WTC11 (cell line): ENCODE data around the gene ATP13A4.

Experiments used
- FOXK1 ChIP-seq: sonication (generic); formaldehyde crosslinking; IDR thresholded peaks from 2 replicates; pipeline ENCODE4 v1.8.0; 2022; ENCODE audit warnings: mild to moderate bottlenecking, moderate library complexity, missing genetic modification reagents
- FOXP4 ChIP-seq: sonication (generic); formaldehyde crosslinking; IDR thresholded peaks from 2 replicates; pipeline ENCODE4 v1.8.0; 2022; ENCODE audit warnings: mild to moderate bottlenecking, missing genetic modification reagents
- IRF2 ChIP-seq: sonication (generic); formaldehyde crosslinking; IDR thresholded peaks from 2 replicates; pipeline ENCODE4 v1.8.0; 2022; ENCODE audit warnings: low read depth, missing genetic modification reagents, borderline replicate concordance
- NFYB ChIP-seq: sonication (generic); formaldehyde crosslinking; conservative IDR thresholded peaks from 2 replicates; pipeline ENCODE4 v1.8.0; 2022; ENCODE audit warnings: low read depth, missing genetic modification reagents
- SMAD3 ChIP-seq: sonication (generic); formaldehyde crosslinking; IDR thresholded peaks from 2 replicates; pipeline ENCODE4 v1.8.0; 2022; ENCODE audit warnings: missing genetic modification reagents, mild to moderate bottlenecking, borderline replicate concordance
- TF ChIP-seq, protein P1 (sequence below): fragments of 200-600 bp; IDR thresholded peaks from 2 replicates; pipeline ENCODE4 v1.8.0; 2022; ENCODE audit warnings: antibody characterized with exemption
- TF ChIP-seq, protein P2 (sequence below): sonication (generic); formaldehyde crosslinking; IDR thresholded peaks from 2 replicates; pipeline ENCODE4 v1.8.1; 2023; ENCODE audit warnings: mild to moderate bottlenecking, missing genetic modification reagents, moderate library complexity
- TF ChIP-seq, protein P3 (sequence below): fragments of 250-450 bp; sonication (Bioruptor Pico); IDR thresholded peaks from 2 replicates; pipeline ENCODE4 v1.9.0; 2021; ENCODE audit warnings: mild to moderate bottlenecking, borderline replicate concordance
- TF ChIP-seq, protein P4 (sequence below): sonication (generic); formaldehyde crosslinking; IDR thresholded peaks from 2 replicates; pipeline ENCODE4 v1.8.1; 2023; ENCODE audit warnings: mild to moderate bottlenecking, missing genetic modification reagents

GRCh38 chr3:193464889-193465288 is 89.8 kb downstream of the ATP13A4 start:
- TF ChIP-seq, protein P1, sequence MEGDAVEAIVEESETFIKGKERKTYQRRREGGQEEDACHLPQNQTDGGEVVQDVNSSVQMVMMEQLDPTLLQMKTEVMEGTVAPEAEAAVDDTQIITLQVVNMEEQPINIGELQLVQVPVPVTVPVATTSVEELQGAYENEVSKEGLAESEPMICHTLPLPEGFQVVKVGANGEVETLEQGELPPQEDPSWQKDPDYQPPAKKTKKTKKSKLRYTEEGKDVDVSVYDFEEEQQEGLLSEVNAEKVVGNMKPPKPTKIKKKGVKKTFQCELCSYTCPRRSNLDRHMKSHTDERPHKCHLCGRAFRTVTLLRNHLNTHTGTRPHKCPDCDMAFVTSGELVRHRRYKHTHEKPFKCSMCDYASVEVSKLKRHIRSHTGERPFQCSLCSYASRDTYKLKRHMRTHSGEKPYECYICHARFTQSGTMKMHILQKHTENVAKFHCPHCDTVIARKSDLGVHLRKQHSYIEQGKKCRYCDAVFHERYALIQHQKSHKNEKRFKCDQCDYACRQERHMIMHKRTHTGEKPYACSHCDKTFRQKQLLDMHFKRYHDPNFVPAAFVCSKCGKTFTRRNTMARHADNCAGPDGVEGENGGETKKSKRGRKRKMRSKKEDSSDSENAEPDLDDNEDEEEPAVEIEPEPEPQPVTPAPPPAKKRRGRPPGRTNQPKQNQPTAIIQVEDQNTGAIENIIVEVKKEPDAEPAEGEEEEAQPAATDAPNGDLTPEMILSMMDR, result no peak
- TF ChIP-seq, protein P2, sequence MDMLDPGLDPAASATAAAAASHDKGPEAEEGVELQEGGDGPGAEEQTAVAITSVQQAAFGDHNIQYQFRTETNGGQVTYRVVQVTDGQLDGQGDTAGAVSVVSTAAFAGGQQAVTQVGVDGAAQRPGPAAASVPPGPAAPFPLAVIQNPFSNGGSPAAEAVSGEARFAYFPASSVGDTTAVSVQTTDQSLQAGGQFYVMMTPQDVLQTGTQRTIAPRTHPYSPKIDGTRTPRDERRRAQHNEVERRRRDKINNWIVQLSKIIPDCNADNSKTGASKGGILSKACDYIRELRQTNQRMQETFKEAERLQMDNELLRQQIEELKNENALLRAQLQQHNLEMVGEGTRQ (CRISPR knock-in tag), result no peak
- TF ChIP-seq, protein P3, sequence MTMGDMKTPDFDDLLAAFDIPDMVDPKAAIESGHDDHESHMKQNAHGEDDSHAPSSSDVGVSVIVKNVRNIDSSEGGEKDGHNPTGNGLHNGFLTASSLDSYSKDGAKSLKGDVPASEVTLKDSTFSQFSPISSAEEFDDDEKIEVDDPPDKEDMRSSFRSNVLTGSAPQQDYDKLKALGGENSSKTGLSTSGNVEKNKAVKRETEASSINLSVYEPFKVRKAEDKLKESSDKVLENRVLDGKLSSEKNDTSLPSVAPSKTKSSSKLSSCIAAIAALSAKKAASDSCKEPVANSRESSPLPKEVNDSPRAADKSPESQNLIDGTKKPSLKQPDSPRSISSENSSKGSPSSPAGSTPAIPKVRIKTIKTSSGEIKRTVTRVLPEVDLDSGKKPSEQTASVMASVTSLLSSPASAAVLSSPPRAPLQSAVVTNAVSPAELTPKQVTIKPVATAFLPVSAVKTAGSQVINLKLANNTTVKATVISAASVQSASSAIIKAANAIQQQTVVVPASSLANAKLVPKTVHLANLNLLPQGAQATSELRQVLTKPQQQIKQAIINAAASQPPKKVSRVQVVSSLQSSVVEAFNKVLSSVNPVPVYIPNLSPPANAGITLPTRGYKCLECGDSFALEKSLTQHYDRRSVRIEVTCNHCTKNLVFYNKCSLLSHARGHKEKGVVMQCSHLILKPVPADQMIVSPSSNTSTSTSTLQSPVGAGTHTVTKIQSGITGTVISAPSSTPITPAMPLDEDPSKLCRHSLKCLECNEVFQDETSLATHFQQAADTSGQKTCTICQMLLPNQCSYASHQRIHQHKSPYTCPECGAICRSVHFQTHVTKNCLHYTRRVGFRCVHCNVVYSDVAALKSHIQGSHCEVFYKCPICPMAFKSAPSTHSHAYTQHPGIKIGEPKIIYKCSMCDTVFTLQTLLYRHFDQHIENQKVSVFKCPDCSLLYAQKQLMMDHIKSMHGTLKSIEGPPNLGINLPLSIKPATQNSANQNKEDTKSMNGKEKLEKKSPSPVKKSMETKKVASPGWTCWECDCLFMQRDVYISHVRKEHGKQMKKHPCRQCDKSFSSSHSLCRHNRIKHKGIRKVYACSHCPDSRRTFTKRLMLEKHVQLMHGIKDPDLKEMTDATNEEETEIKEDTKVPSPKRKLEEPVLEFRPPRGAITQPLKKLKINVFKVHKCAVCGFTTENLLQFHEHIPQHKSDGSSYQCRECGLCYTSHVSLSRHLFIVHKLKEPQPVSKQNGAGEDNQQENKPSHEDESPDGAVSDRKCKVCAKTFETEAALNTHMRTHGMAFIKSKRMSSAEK (CRISPR knock-in tag), result no peak
- TF ChIP-seq IRF2 (CRISPR knock-in tag), result no peak
- TF ChIP-seq SMAD3 (CRISPR knock-in tag), result no peak
- no peak for TF ChIP-seq FOXK1 (CRISPR knock-in tag)
- TF ChIP-seq NFYB, result no peak
- no peak for TF ChIP-seq FOXP4 (CRISPR knock-in tag)
- TF ChIP-seq, protein P4, sequence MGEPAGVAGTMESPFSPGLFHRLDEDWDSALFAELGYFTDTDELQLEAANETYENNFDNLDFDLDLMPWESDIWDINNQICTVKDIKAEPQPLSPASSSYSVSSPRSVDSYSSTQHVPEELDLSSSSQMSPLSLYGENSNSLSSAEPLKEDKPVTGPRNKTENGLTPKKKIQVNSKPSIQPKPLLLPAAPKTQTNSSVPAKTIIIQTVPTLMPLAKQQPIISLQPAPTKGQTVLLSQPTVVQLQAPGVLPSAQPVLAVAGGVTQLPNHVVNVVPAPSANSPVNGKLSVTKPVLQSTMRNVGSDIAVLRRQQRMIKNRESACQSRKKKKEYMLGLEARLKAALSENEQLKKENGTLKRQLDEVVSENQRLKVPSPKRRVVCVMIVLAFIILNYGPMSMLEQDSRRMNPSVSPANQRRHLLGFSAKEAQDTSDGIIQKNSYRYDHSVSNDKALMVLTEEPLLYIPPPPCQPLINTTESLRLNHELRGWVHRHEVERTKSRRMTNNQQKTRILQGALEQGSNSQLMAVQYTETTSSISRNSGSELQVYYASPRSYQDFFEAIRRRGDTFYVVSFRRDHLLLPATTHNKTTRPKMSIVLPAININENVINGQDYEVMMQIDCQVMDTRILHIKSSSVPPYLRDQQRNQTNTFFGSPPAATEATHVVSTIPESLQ (CRISPR knock-in tag), result no peak
